ENCODE data around the gene PIP4K2B.
"Not testable (repeated sequence)": the region's sequence is repeated elsewhere in the genome, so short reads cannot be mapped to it uniquely, and the experiment has no call there.

Gene PIP4K2B

DNA sequence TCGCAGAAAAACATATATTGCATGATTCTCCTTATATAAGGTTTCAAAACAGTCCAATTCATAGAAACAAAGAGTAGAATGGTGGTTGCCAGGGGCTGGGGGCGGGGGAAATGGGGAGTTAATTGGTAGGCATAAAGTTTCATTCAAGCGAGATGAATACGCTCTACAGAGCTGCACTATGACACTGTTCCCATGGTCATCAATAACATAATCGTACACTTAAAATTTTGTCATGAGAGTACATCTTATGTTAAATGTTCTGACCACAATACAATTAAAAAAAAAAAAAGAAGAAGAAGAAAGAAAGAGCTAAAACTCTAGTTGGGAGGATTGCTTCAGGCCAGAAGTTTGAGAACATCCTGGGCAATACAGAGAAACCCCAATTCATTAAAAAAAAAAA lies 5.1 kb downstream of the PIP4K2B start:
- Mint-ChIP-seq H3K27ac (no peak overlapping the region), H3K4me3 (no peak overlapping the region), H3K36me3 (peaks cover 13% of the 10 kb centered on the region), H3K9me3 (no peaks in the 10 kb centered on the region), H3K4me1 (peaks cover 36% of the 10 kb centered on the region), H3K27me3 (no peaks in the 10 kb centered on the region)
- no peak for ATAC-seq (ENCODE audit: low read depth)
- DNase-seq (ENCODE audit: low spot score in 2 of 2): no peak

DNA sequence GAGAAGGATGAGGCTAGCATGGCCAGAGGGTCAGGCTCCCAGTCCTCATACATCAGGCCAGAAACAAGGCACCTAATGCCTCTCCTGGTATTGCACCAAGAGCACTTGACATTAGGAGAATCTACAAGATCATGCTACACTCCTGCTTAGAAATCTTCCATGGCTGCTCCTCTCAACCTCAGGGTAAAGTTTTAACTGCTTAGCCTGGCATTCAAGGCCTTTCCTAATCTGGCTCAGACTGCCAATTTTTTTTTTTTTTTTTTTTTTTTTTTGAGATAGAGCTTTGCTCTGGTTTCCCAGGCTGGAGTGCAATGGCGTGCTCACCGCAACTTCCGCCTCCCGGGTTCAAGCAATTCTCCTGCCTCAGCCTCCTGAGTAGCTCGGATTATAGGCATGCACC lies 8.2 kb downstream of the PIP4K2B start:
- peaks cover 9% of the 10 kb centered on the region for H3K36me3 Mint-ChIP-seq
- no peaks in the 10 kb centered on the region for H3K9me3 Mint-ChIP-seq
- H3K4me3 Mint-ChIP-seq: no peak overlapping the region
- peaks cover 12% of the 10 kb centered on the region for H3K4me1 Mint-ChIP-seq
- H3K27me3 Mint-ChIP-seq: no peaks in the 10 kb centered on the region
- ATAC-seq (ENCODE audit: low read depth) (no peak), DNase-seq (ENCODE audit: low spot score in 2 of 2) (no peak)
- no peak overlapping the region for H3K27ac Mint-ChIP-seq

DNA sequence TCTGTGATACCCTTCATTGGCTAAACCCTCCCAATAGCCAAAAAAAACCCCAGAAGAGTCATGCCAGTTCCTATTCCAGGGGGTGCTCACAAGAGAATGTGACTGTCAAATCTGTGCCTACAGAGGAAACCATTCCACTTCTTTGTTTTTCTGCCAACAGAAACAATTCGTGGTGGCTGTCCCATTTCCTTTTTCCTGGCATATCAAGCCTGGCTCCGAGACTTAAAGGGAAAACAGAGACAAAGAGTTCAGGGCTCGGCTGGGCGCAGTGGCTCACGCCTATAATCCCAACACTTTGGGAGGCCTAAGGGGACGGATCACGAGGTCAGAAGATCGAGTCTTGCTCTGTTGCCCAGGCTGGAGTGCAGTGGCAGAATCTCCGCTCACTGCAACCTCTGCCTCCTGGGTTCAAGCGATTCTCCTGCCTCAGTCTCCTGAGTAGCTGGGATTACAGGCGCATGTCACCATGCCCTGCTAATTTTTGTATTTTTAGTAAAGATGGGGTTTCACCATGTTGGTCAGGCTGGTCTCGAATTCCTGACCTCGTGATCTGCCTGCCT lies 9.1 kb downstream of the PIP4K2B start:
- Mint-ChIP-seq H3K4me1 (peaks cover 11% of the 10 kb centered on the region), H3K36me3 (peaks cover 14% of the 10 kb centered on the region)
- H3K4me3 Mint-ChIP-seq; H3K9me3 Mint-ChIP-seq; DNase-seq (ENCODE audit: low spot score in 2 of 2); H3K27me3 Mint-ChIP-seq; ATAC-seq (ENCODE audit: low read depth); H3K27ac Mint-ChIP-seq: not testable (repeated sequence)

DNA sequence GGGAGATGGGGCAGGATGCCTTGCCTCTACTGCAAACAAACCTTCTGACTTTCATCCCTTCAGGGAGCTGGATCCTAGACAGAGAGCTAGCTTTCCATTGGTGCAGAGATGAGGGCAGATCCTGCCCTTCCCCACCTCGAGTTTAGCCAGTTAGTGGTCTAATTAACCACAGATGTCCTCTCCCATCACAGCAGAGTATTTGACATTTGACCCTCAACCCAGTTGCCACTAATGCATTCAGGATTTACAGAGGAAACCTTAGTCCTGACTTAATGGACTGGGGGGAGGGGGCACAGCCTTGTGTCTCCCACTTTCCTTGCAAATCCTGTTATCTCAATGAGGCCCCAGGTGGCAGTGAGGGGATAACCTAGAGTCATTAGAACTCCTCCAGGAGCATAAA lies 10.2 kb downstream of the PIP4K2B start:
- Mint-ChIP-seq H3K9me3 (no peaks in the 10 kb centered on the region), H3K27ac (peak overlapping the region; percentile 50), H3K27me3 (no peaks in the 10 kb centered on the region), H3K36me3 (peaks cover 15% of the 10 kb centered on the region), H3K4me3 (no peak overlapping the region), H3K4me1 (peaks cover 11% of the 10 kb centered on the region)
- DNase-seq (ENCODE audit: low spot score in 2 of 2) (no peak), ATAC-seq (ENCODE audit: low read depth) (no peak)

DNA sequence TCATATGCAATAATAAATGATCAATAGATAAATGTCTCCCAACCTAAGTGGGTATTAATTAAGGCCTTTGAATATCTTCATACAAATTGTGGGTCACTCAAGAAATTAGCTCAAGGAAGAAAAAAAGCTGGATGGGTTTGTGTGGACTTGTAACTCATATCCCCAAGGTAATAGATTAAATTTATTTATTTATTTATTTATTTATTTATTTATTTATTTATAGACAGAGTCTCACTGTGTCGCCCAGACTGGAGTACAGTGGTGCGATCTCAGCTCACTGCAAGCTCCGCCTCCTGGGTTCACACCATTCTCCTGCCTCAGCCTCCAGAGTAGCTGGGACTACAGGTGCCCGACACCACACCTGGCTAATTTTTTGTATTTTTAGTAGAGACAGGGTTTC lies 11.4 kb downstream of the PIP4K2B start:
- H3K4me3 Mint-ChIP-seq; H3K27me3 Mint-ChIP-seq; H3K9me3 Mint-ChIP-seq; DNase-seq (ENCODE audit: low spot score in 2 of 2); ATAC-seq (ENCODE audit: low read depth); H3K27ac Mint-ChIP-seq; H3K4me1 Mint-ChIP-seq: not testable (repeated sequence)
- peaks cover 12% of the 10 kb centered on the region for H3K36me3 Mint-ChIP-seq

DNA sequence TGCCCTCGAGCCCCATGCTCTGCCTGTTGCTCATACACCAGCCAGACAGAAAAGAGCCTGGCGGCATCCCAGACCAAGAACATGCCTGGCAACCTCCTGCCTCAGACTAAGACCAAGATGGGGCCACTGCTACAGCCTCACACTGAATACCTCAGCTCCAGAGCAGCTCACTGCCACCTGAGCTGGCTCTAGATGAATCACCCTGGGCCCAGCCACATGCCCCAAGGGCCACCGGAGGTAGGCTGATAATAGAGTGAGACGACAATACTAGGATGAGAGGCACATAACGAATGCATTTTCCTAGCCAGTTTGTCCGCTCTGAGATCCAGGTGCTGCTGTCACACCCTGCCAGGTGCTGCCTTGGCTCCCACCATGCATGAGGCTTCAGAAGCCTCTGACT lies 13.0 kb downstream of the PIP4K2B start:
- peaks cover 7% of the 10 kb centered on the region for H3K4me1 Mint-ChIP-seq
- no peak for DNase-seq (ENCODE audit: low spot score in 2 of 2)
- H3K9me3 Mint-ChIP-seq: no peaks in the 10 kb centered on the region
- peaks cover 12% of the 10 kb centered on the region for H3K36me3 Mint-ChIP-seq
- ATAC-seq (ENCODE audit: low read depth): no peak
- H3K27ac Mint-ChIP-seq: no peak overlapping the region
- H3K27me3 Mint-ChIP-seq: no peaks in the 10 kb centered on the region
- H3K4me3 Mint-ChIP-seq: no peak overlapping the region

DNA sequence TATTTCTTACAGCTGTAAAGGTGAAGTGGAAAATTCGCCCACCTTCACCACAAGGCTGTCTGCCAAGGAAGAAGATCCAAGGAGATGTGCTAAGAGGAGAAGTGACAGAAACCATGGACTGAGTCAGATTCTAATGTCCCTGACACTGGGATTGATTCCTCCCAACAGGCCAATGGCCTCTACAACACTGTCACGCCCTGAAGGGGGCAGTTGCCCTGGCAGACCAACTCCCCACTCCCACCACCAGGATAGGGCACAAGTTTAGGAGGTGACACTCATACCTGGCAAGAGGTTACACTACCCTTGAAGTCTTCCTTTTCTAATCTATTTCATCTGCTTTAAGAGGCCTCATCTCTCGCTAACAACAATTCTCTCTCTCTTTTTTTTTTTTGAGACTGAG lies 16.1 kb downstream of the PIP4K2B start:
- Mint-ChIP-seq H3K9me3 (no peaks in the 10 kb centered on the region), H3K27me3 (no peaks in the 10 kb centered on the region), H3K27ac (peak overlapping the region; percentile 51), H3K36me3 (peaks cover 25% of the 10 kb centered on the region), H3K4me1 (no peaks in the 10 kb centered on the region), H3K4me3 (no peak overlapping the region)
- no peak for DNase-seq (ENCODE audit: low spot score in 2 of 2)
- ATAC-seq (ENCODE audit: low read depth): no peak

DNA sequence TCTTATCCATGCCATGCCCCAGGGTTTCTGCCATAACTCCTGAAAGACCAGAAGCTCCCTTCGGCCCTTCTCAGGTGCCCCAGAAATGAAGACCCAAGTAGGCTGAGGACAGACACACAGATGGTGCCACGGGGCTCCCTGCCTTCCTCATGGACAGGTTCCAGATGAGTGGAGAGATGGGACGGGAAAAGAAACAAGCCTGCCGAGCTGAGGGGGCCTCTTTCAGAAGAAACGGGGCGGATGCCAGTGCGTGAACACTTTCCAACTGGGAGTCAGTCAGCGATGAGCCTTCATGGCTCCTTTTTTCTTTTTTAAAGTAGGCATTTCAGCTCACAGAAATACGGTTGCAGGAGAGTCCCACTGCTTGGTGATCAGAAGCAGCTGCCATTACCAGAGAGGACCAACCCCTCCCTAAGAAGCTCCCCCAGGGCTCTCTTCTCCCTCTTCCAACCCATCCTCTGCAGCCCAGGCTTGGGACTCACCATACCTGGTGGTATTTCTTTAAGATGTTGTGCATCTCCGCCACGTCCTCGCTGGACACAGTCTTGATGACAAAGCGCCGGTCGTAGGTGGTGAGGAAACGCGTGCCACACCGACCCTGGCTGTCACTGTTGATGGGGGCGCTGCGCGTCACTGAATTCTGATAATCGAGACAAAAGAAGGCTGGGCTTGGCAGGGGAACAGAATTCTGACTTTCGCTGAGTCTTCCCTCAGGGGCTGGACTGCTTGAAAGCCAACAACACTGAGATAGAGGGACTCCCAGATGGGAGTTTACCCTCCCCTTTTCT lies 19.2 kb downstream of the PIP4K2B start:
- H3K4me1 Mint-ChIP-seq: no peaks in the 10 kb centered on the region
- no peaks in the 10 kb centered on the region for H3K27me3 Mint-ChIP-seq
- DNase-seq (ENCODE audit: low spot score in 2 of 2): no peak
- peaks cover 29% of the 10 kb centered on the region for H3K36me3 Mint-ChIP-seq
- H3K9me3 Mint-ChIP-seq: no peaks in the 10 kb centered on the region
- no peak overlapping the region for H3K4me3 Mint-ChIP-seq
- no peak overlapping the region for H3K27ac Mint-ChIP-seq
- ATAC-seq (ENCODE audit: low read depth): no peak

DNA sequence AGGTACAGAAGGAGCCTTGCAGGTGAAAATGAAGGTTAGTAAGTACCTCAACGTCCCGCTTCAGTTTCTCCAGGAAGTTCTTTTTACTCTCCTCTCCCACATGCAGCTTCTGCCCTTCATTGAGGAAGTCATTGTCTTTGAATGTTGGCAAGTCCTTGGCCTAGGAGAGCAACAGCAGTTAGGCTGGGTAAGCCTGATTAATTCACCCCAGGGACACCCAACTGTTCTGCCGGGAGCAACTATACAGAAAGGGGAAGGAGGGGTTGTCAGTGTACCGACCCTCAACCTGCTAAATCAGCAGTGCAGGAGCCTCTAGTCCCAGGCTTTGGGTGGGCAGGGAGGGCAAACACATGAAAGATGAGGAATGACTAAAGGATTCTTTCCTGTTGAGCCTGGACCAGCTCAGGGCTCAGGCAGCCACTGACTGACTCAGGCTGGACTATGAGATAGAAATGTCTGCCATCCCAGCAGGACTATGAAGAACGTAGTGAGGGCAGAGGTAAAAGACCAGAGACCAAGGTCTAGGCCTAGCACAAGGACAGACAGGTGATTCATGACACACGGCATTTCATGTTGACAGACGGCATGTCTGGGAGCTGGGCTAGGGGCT lies 21.6 kb downstream of the PIP4K2B start:
- Mint-ChIP-seq H3K27ac (no peak overlapping the region), H3K4me3 (no peak overlapping the region), H3K9me3 (no peaks in the 10 kb centered on the region), H3K27me3 (no peaks in the 10 kb centered on the region), H3K36me3 (peaks cover 31% of the 10 kb centered on the region), H3K4me1 (no peaks in the 10 kb centered on the region)
- ATAC-seq (ENCODE audit: low read depth) (no peak), DNase-seq (ENCODE audit: low spot score in 2 of 2) (no peak)

DNA sequence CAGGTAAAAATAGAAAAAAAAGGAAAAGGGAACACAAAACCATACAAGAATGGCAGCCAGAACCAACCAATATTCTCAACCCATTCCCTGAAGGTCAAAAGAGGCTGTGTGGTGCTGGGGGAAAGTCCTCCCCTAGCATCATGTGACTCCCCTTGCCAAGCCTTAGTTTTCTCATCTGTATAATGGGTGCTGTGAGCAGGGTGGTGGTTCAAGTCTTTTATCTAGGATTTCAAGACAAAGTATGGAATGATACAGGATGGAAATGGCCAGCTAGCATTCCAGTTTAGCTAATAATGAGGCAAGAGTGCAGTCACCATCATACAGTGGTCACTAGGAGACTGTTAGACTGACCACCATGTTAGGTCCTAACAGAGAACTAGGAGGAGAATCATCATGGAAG lies 26.1 kb downstream of the PIP4K2B start:
- H3K9me3 Mint-ChIP-seq: no peaks in the 10 kb centered on the region
- ATAC-seq (ENCODE audit: low read depth) (no peak), DNase-seq (ENCODE audit: low spot score in 2 of 2) (no peak)
- H3K4me3 Mint-ChIP-seq: no peak overlapping the region
- no peaks in the 10 kb centered on the region for H3K4me1 Mint-ChIP-seq
- H3K27me3 Mint-ChIP-seq: no peaks in the 10 kb centered on the region
- H3K27ac Mint-ChIP-seq: no peak overlapping the region
- H3K36me3 Mint-ChIP-seq: peaks cover 36% of the 10 kb centered on the region

DNA sequence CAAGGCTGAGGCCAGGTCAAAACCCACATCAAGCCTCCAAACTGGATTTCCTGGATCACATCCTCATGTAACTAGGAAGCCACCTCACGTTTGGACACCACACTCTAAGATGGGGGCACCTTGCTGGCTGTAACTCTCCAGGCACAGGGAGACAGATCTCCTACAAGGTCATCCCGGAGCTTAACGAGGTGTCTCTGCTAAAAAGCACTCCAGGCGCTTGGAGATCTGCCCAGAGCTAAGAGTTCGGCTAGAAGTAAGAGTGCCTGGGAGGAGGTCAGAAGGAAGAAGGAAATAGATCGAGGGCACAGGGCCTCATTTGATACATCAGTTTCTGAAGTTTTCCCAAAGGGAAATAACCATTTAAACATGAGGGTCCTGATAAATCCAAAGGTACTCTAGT lies 30.9 kb downstream of the PIP4K2B start:
- Mint-ChIP-seq H3K4me1 (no peaks in the 10 kb centered on the region), H3K9me3 (no peaks in the 10 kb centered on the region), H3K27me3 (no peaks in the 10 kb centered on the region), H3K4me3 (no peak overlapping the region), H3K27ac (no peak overlapping the region), H3K36me3 (peaks cover 37% of the 10 kb centered on the region)
- ATAC-seq (ENCODE audit: low read depth): no peak
- DNase-seq (ENCODE audit: low spot score in 2 of 2): no peak

DNA sequence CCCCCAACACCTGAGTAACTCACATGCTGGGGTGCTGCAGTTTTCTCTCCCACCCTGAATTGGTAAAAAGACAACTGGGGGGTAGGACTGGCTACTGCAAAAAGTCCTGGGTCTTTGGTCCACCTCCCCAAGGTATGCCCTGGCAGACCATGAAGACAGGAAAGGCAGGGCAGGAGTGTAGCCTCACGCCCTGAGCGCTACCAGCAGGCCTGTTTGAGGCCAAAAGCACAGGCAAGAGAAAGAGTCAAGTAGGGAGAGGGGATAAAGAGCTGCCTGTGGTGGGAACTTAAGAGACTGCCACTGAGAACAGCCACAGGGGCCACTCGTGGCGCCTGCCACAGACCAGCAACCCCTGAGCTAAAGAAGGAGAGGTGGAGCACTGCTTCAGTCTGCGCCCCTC lies 33.0 kb downstream of the PIP4K2B start:
- ATAC-seq (ENCODE audit: low read depth): no peak
- Mint-ChIP-seq H3K27ac (no peak overlapping the region), H3K4me3 (no peak overlapping the region), H3K36me3 (peaks cover 35% of the 10 kb centered on the region), H3K9me3 (no peaks in the 10 kb centered on the region), H3K27me3 (no peaks in the 10 kb centered on the region), H3K4me1 (no peaks in the 10 kb centered on the region)
- DNase-seq (ENCODE audit: low spot score in 2 of 2): no peak

DNA sequence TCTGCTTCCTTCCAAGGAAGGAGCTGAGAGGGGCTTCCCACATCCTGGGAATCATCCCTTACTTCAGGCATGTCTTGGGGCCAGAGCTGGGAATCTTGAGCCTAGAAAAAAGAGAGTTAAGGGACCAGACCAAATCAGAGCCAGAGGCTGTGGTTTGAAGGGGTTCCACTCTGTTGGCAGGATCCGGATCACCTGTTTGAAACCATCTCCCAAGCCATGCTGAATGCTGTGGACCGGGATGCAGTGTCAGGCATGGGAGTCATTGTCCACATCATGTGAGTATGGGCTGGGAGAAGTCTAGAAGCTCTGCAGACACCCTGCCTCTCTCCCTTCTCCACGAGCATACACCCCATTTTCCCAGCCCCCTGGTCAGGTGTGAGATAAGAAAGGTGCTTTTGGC lies 37.1 kb downstream of the PIP4K2B start:
- Mint-ChIP-seq H3K4me3 (no peak overlapping the region), H3K36me3 (peaks cover 26% of the 10 kb centered on the region), H3K27ac (peak overlapping the region; percentile 38), H3K27me3 (no peaks in the 10 kb centered on the region), H3K4me1 (peaks cover 2% of the 10 kb centered on the region), H3K9me3 (no peaks in the 10 kb centered on the region)
- DNase-seq (ENCODE audit: low spot score in 2 of 2) (no peak), ATAC-seq (ENCODE audit: low read depth) (no peak)

DNA sequence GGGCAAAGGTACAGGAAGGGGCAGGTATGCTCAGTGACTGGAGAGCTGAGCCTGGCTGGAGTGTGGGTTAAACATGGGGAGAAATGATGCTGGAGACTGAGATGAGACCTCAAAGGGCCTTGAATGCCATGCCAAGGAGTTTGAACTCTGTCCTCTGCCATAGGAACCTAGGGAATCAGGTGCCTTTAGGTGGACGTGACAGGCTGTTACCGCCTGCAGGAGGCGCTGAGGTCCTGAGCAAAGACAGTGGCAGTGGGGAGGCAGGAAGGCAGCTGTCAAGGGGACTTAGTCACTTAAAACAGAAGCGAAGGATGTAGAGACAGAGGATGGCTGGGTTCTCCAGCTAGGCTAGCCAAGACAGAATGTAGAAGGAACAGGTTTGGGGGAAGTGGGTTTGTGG lies 37.7 kb downstream of the PIP4K2B start:
- peaks cover 2% of the 10 kb centered on the region for H3K4me1 Mint-ChIP-seq
- H3K36me3 Mint-ChIP-seq: peaks cover 25% of the 10 kb centered on the region
- H3K27me3 Mint-ChIP-seq: no peaks in the 10 kb centered on the region
- no peaks in the 10 kb centered on the region for H3K9me3 Mint-ChIP-seq
- no peak overlapping the region for H3K4me3 Mint-ChIP-seq
- ATAC-seq (ENCODE audit: low read depth): peak; percentile 39
- no peak overlapping the region for H3K27ac Mint-ChIP-seq
- DNase-seq (ENCODE audit: low spot score in 2 of 2): no peak

Data from memory B cell (primary cell).